Testis (tissue), 3 donors: Measurements from ENCODE around the gene SPDYE6. TPM values are rescaled to one million over a fixed set of nuclear protein-coding genes. Genes with fewer than 3 reads are reported as not detected.

Experiments
- DNase-seq: peaks from one replicate; pipeline ENCODE4 v3.0.0-alpha.2; 2019
- H3K27ac ChIP-seq, 2 donors: fragments of 200-600 bp; sonication (generic); one replicate each; pipeline ENCODE4 v1.5.1; 2019
- H3K27me3 ChIP-seq: fragments of 200-600 bp; sonication (generic); one replicate; pipeline ENCODE4 v1.5.1; 2019
- H3K36me3 ChIP-seq: fragments of 200-600 bp; sonication (generic); one replicate; pipeline ENCODE4 v1.5.1; 2017; ENCODE audit warnings: low read depth; ENCODE audit errors: missing control alignments
- H3K4me1 ChIP-seq: fragments of 200-600 bp; sonication (generic); one replicate; pipeline ENCODE4 v1.5.1; 2019
- H3K4me3 ChIP-seq, 2 donors: fragments of 200-600 bp; sonication (generic); one replicate each; pipeline ENCODE4 v1.5.1; 2017 to 2019
- H3K9me3 ChIP-seq: fragments of 200-600 bp; sonication (generic); one replicate; pipeline ENCODE4 v1.5.1; 2017
- POLR2A ChIP-seq: fragments of 450-650 bp; IDR thresholded peaks from one replicate; pipeline ENCODE4 v1.6.1; 2017; ENCODE audit warnings: antibody characterized with exemption, mild to moderate bottlenecking, moderate library complexity
- WGBS, 2 donors: methylation state at CpG; one replicate each; pipeline ENCODE4 v1.1.5; 2018; 5-methylcytosine and 5-hydroxymethylcytosine counted together
- intact Hi-C: fragments of 100-400 bp; cut with DNase I; formaldehyde crosslinking; loops from one replicate; pipeline ENCODE4 v1.15.1; 2023; ENCODE audit warnings: low total_unique reads
- polyA plus RNA-seq: library from polyadenylated mRNA; stranded (reverse); fragments of 350-450 nt; fragmentation: Illumina TruSeq; extraction: RNeasy Lipid Tissue Mini Kit (QIAGEN cat#74804); gene quantifications from one replicate; pipeline ENCODE4 v1.2.3, GENCODE V29; 2014; ENCODE audit warnings: low read depth, low replicate concordance; ENCODE audit not compliant: insufficient read depth
- total RNA-seq, 2 donors: library from RNA; depleted of rRNA; stranded (reverse); fragments of >200 nt; gene quantifications; one replicate each; pipeline ENCODE4 v1.2.3, GENCODE V29; 2016
- TF ChIP-seq, protein P1 (sequence below), 3 experiments: fragments of 450-650 bp in 2 of 3; fragments of 200-600 bp in 1 of 3; sonication (generic) in 1 of 3; IDR thresholded peaks; one replicate each; pipeline ENCODE4 v1.5.1; 2016 to 2019; ENCODE audit warnings: antibody characterized with exemption in 3 of 3, mild to moderate bottlenecking in 2 of 3, moderate library complexity in 1 of 3

The SPDYE6 gene
- total and polyA plus RNA-seq, 3 donors from 2014 or later, result 2.3 to 6.7 (median 5.2) TPM

DNA sequence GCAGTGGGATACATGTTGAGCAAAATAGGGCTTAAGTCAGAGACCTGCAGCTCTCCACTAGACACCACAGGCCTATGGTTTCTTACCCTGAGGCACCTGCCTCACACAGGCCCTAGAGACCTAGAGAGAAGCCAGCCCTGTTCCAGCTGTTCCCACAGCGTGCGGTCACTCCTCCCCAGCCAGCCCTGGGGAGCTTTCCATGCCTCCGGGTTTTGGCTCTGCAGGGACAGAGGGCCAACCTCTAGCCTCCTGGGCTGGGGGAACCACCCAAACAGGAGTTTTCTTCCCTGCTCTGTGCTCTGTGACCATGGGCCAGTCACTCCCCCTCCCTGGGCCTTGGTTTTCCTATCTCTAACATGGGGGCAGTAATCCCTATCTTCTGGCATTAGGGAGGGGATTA lies 36.6 kb downstream of the SPDYE6 start:
- H3K4me3 ChIP-seq, result no peak overlapping the region
- H3K36me3 ChIP-seq, result no peaks in the 10 kb centered on the region
- intact Hi-C loops, result no loop called here
- no peak for DNase-seq
- no peaks in the 10 kb centered on the region for H3K9me3 ChIP-seq
- no peaks in the 10 kb centered on the region for H3K27me3 ChIP-seq
- WGBS, 2 donors, result 84% methylated on average over 3 of the region's 3 CpGs; no CpG with 5 or more reads in 1 of the 2 donors
- no peak for TF ChIP-seq POLR2A
- TF ChIP-seq, protein P1, sequence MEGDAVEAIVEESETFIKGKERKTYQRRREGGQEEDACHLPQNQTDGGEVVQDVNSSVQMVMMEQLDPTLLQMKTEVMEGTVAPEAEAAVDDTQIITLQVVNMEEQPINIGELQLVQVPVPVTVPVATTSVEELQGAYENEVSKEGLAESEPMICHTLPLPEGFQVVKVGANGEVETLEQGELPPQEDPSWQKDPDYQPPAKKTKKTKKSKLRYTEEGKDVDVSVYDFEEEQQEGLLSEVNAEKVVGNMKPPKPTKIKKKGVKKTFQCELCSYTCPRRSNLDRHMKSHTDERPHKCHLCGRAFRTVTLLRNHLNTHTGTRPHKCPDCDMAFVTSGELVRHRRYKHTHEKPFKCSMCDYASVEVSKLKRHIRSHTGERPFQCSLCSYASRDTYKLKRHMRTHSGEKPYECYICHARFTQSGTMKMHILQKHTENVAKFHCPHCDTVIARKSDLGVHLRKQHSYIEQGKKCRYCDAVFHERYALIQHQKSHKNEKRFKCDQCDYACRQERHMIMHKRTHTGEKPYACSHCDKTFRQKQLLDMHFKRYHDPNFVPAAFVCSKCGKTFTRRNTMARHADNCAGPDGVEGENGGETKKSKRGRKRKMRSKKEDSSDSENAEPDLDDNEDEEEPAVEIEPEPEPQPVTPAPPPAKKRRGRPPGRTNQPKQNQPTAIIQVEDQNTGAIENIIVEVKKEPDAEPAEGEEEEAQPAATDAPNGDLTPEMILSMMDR (IDR thresholded peaks at IDR 0.05), result no peak
- no peaks in the 10 kb centered on the region for H3K4me1 ChIP-seq
- H3K27ac ChIP-seq, result no peak overlapping the region

DNA sequence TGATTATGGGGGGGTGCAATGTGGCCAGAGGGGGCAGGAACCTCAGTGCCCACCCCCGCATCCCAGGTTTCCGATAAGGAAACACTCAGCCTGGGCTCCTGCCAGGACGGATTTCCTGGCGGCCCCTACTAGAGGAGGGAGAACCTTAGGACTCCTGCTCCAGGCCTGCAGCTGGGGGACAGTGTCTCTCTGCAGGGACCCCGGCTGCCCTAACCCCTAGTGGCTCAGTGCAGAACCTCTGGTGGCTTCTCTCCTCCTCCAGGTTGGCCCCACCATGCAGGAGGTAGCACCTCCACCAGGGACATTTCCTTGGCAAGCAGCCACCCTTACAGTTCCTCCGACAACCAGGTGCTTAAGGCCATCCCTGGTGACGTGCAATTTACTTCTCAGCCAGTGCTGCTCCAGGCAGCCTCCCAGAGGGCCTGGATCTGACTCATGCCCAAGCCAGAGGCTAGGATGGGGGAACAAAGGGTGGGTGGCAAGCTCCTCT lies 37.7 kb downstream of the SPDYE6 start:
- H3K9me3 ChIP-seq, result no peaks in the 10 kb centered on the region
- H3K4me1 ChIP-seq, result no peaks in the 10 kb centered on the region
- H3K27me3 ChIP-seq, result no peaks in the 10 kb centered on the region
- TF ChIP-seq POLR2A, result no peak
- TF ChIP-seq, protein P1 (IDR thresholded peaks at IDR 0.05), result no peak
- H3K27ac ChIP-seq, result no peak overlapping the region
- no peak for DNase-seq
- no peaks in the 10 kb centered on the region for H3K36me3 ChIP-seq
- 68 to 84% methylated on average over 7 of the region's 7 CpGs for WGBS, 2 donors
- no peak overlapping the region for H3K4me3 ChIP-seq
- intact Hi-C loops, result no loop called here

DNA sequence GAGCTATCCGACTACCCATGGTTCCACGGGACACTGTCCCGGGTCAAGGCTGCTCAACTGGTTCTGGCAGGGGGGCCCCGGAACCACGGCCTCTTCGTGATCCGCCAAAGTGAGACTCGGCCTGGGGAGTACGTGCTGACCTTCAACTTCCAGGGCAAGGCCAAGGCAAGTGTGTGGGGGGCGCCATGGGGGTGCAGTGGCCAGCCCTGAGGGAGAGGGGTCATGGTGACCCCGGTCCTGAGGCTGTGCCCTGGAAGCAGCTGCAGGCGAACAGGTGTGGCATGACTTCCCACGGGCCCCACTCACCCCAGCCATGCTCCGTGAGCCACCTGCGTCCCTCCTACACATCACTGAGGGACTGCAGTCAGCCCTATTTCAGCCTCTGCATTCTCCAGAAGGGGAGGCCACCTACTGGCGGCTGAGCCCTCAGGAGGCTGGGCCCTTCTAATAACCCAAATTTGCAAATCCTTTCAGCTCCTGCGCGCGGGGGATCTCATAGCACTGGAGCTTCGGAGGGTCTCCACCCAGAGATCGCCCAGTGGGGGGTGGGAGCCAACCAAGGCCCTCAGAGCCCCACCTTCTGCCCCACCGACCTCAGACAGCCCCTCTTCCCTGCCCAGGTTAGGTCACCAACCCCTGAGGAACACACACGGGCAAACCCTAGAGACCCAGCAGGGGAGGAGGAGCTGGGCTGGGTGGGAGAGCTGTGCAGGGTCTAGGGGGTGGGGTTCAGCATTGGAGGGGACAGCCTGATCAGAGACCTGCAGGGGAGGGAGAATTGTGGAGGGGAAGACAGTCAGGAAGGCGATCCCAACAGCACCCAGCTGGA lies 38.8 kb downstream of the SPDYE6 start:
- no peaks in the 10 kb centered on the region for H3K4me1 ChIP-seq
- TF ChIP-seq, protein P1 (IDR thresholded peaks at IDR 0.05), result no peak
- TF ChIP-seq POLR2A, result no peak
- H3K9me3 ChIP-seq, result no peaks in the 10 kb centered on the region
- no peak overlapping the region for H3K4me3 ChIP-seq
- WGBS, 2 donors, result 62 to 75% methylated on average over 20 to 24 of the region's 24 CpGs
- no peaks in the 10 kb centered on the region for H3K27me3 ChIP-seq
- DNase-seq, result no peak
- no peaks in the 10 kb centered on the region for H3K36me3 ChIP-seq
- intact Hi-C loops, result no loop called here
- no peak overlapping the region for H3K27ac ChIP-seq

DNA sequence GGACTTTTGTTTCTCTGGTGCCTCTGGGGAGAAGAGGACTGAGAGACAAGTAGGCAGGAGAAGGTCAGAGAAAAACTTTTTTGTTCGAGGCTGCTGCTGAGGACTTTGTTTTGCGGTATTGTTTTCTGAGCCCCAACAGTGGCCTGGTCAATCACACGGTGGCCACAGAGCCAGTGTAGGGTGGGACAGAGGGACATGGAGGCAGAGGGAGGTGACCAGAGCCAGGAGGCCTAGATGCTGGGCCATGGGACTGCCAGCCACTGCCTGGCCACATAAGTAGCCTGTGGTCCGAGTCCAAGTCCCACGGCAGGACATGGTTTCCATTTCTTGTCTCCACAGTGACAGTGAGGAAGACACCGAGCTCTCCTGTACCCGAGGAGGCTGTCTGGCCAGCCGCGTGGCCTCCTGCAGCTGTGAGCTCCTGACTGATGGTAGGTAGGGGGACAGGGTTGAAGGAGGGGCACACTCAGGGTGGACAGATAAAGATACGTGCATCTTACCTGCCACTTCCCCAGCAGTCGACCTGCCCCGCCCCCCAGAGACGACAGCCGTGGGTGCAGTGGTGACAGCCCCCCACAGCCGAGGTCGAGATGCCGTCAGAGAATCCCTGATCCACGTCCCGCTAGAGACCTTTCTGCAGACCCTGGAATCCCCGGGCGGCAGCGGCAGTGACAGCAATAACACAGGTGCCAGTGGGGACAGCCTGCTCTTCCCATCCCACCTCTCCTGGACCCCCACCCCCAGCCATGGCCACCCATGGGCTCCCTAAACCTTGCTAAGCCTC lies 42.1 kb downstream of the SPDYE6 start:
- H3K4me3 ChIP-seq, result no peak overlapping the region
- WGBS, 2 donors, result 85 to 92% methylated on average over 4 to 22 of the region's 22 CpGs
- H3K36me3 ChIP-seq, result no peaks in the 10 kb centered on the region
- no peak for DNase-seq
- intact Hi-C loops, result no loop called here
- no peaks in the 10 kb centered on the region for H3K27me3 ChIP-seq
- no peaks in the 10 kb centered on the region for H3K9me3 ChIP-seq
- no peak overlapping the region for H3K27ac ChIP-seq
- no peak for TF ChIP-seq POLR2A
- TF ChIP-seq, protein P1 (IDR thresholded peaks at IDR 0.05), result no peak
- no peaks in the 10 kb centered on the region for H3K4me1 ChIP-seq
